Measurements from ENCODE around the gene BCAS3.

The BCAS3 gene

DNA sequence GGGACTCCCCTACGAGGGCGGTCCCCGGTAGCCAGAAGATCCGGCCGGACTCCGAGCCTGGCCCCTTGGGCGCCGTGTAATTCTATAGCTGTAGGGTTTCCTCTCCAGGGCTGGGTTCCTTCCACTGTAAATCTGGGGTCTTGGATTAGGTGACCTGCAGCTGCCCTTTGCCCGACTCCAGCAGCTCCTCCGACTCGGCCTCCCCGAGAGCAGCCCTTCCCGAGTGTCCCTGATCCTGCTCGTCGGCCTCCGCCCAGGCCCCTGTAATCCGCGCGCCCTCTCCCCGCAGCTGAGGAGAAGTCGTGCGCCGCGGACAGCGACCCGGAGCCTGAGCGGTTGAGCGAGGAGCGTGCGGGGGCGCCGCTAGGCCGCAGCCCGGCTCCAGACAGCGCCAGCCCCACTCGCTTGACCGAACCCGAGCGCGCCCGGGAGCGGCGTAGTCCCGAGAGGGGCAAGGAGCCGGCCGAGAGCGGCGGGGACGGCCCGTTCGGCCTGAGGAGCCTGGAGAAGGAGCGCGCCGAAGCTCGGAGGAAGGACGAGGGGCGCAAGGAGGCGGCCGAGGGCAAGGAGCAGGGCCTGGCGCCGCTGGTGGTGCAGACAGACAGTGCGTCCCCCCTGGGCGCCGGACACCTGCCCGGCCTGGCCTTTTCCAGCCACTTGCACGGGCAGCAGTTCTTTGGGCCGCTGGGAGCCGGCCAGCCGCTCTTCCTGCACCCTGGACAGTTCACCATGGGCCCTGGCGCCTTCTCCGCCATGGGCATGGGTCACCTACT, 727.4 kb downstream of the BCAS3 start:
- no peak for DNase-seq

DNA sequence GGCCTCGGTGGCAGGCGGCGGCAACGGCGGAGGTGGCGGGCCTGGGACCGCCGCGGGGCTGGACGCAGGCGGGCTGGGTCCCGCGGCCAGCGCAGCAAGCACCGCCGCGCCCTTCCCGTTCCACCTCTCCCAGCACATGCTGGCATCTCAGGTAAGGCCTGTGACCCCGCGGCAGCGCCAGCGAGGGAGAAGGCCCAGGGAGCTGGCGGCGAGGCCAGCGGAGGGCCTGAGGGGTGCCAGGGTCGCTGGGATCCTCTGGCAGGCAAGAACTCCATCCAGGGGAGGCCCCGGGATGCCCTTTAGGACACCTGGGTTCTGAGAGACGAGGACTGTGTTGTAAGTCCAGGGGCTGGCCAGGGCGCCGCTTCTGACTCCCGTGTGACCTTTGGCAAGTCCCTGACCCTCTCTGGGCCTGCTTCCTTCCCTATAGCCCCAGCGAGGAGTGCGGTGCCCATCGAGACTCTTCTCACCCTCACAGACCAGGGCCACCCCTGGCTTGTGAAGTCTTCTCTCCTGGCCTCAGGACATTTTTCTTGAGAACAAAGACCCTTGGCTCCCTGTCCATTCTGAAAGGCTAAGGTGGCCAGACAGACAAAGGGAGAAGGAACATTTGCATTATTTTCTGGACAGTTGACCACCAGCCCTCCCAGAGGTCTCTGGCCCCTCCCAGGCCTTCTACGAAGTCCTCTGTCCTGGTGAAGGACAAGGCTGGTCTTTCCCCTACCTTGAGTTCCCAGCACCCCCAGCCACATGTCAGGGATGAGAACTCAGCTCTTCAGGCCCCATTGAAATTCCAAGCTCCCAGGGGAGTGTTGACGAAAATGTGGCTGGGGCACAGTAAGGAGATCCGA, 728.3 kb downstream of the BCAS3 start:
- no peak for DNase-seq

DNA sequence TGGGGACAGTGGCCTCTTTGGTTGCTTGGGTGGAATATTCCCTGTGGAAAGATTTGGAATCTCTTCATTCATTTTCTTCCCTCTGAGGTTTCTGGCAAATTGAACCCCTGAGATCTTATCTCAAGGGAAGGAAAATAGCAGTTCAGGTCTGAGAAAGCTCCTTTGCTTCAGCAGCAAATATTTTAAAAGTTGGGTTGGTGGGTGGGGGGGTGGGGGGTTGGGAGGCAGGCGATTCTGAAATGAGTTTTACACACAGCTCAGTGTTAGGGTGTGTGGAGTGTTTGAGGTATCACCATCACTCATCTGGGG, 728.8 kb downstream of the BCAS3 start:
- DNase-seq: no peak

GRCh38 chr17:61406971-61407911, 729.6 kb downstream of the BCAS3 start:
- no peak for DNase-seq

- no peak for DNase-seq
These were observed 730.7 kb downstream of the BCAS3 start for GRCh38 chr17:61408151-61409041.

DNA sequence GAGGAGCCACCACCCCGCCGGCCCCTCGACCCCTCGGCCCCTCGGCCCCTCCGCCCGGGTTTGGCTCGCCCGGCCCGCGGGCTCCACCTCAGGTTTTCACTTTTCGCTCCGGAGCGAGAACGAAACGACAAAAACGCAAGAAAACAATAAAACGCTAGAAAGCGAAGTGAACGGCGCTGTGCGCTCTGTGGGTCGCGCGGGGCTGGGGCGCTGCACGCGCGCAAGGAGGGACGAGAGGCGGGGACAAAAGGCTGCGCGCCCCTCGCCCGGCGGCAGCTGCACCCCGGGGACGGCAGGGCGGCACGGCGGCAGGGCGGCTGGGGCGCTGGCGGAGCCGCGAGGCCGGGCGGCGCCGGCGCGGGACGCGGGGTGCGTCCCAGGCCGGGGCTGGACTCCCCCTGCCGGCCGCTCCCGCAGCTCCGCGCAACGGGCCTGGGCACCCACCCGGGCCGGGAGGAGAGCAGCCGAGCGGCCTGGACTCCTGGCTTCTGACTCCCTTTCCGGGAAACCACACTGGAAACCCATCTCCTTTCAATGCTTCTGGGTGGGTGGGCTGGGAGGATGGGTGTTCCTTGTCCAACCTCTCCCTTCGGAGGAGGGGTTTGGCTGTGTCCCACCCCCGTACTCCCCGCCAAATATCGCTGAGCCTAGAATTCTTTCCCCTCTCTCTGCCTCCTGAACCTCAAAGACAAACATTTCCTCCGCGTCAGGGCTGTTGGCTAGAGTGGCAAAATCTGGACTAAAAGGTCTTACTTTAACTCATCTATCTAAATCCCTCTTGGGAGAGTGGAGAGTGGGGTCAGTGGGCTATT, 731.9 kb downstream of the BCAS3 start:
- DNase-seq: no peak

DNA sequence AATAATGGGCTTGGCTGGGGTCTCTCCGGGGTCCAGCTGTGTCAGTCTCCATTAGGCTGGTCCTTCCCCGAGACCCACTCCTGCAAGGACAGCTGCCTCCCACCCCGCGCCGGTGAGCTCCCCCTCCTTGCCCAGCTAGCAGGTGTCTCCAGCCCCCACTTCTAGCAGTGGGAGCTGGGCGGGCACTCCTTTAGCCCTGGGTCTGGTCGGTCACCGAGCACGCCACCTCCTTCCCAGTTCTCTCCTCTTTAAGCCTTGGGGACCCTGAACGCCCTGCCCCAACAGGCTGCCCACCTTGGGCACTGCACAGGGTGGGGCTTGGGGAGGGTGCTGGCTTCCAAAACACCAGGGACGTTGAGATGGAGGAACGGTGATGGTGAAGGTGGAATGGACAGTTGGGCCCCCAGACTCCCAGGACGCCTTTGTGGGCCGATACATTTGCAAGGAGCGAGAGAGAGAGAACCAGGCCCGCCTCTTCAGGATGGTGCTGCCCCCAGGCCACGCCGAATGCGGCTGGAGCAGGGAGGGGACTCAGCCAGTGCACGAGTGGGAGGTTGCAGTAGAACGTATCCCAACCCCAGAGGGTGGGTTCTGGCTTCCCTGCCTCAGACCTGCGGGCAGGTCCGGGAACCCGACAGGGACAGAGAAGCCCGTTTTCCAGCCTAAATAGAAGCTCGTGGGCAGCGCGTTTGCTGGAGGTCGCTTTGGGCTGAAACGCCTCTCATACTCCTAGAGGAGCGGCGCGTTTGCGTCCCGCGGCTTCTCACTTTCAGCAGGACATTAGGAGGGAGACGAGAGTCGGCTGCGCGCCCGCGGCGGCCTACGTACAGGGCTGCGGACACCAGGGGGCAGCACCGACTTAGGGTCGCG, 732.7 kb downstream of the BCAS3 start:
- peak; percentile 27 for DNase-seq

GRCh38 chr17:61411011-61411260, 733.3 kb downstream of the BCAS3 start:
- DNase-seq: no peak

- DNase-seq: no peak
These were observed 733.9 kb downstream of the BCAS3 start for GRCh38 chr17:61411261-61412142.

DNA sequence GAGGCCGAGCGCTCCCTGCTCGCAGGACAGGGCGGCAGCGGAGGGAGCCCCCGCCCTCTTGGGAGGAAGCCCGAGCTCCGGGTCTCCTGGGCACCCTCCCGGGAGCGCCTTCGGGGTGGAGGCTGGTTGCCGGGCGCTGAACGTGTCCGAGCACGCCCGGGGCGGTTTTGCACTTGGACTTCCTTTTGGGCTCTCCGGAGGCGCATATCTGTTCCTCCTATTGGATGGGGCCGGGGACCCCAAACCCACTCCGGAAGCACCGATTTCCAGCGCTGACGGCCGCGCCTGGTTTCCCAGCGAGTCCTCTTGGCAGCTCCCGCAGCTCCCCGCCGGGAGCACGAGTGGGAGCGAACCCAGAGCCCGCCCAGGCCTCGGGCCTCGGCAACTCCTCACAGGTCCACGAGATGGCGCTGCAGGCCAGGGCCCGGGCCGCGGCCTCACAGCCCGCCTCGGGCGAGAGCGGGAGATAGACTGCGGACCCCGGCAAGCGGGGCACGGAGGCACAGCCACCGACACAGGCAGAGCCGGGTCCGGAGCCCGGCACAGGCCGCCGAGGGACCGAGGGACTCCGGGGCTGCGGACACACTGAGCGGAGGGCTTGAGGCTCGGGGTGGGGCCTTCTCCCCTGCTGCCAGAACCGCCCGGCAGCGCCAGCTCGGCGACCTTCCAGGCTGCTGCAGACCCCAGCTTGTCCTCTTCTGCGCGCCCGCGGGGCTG, 734.6 kb downstream of the BCAS3 start:
- peak; percentile 79 for DNase-seq

- DNase-seq: no peak
These were observed 735.4 kb downstream of the BCAS3 start for GRCh38 chr17:61412860-61413660.

- no peak for DNase-seq
These were observed 736.0 kb downstream of the BCAS3 start for GRCh38 chr17:61413661-61414126.

GRCh38 chr17:61414141-61414935, 736.7 kb downstream of the BCAS3 start:
- no peak for DNase-seq

DNA sequence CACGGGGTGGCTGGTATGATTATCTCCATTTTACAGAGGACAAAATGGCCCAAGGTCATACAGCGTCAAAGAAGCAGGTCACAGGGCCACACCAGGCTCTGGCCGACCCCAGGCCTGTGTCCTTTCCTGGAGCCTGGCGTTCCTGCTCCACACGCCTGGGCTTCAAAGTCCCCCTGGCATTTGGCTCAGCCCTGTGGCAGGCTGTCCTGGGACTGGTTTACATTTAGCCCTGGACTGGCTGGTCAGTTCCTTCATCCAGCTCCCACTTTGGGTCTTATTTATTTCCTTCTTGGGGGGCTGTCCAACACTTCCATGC, 737.2 kb downstream of the BCAS3 start:
- DNase-seq: no peak

GRCh38 chr17:61415374-61416210, 737.9 kb downstream of the BCAS3 start:
- no peak for DNase-seq

GRCh38 chr17:61416211-61416539, 738.5 kb downstream of the BCAS3 start:
- DNase-seq: no peak

All from DMS153 (cell line).